K562 (cell line): ENCODE data around the gene AGK. TPM values are rescaled to one million over a fixed set of nuclear protein-coding genes. Genes with fewer than 3 reads are reported as not detected.

Source experiments
- ATAC-seq: fragments of 200-7000 bp; cut with Tn5 transposase; 3 replicates; pipeline ENCODE4 v1.9.1; 2020; ENCODE audit warnings: moderate library complexity
- BruUV-seq: library from RNA; stranded (reverse); fragments of 400-500 nt; replicated peaks from 2 replicates; lab custom pipeline; 2021; lab: Mats Ljungman, UMichigan
- CTCF ChIA-PET: fragments of 300-600 bp; formaldehyde crosslinking; extraction: SDS; loops from one replicate; lab custom pipeline; 2021; ENCODE audit warnings: low intra/inter-chr PET ratio; lab: Yijun Ruan, JAX
- POLR2A ChIA-PET: fragments of 300-600, 350-650 bp; sonication (Branson Sonifier 250); formaldehyde crosslinking; extraction: SDS; loops from one replicate; lab custom pipeline; 2021; ENCODE audit warnings: antibody characterized with exemption, inconsistent platforms; lab: Yijun Ruan, JAX
- DNase-seq, 4 experiments: peaks; one replicate each; pipeline versions ENCODE4 v3.0.0 to v3.0.0-alpha.2; 2011 to 2018; ENCODE audit warnings: low spot score in 3 of 4, mixed read lengths in 3 of 4; ENCODE audit errors: extremely low read depth in 1 of 4
- FAIRE-seq: peaks from 2 replicates; lab custom pipeline; 2011; peaks lifted over from hg19 to GRCh38; lab: Jason Lieb, UNC
- H2AFZ ChIP-seq: 2 replicates; pipeline ENCODE4 v1.6.0; 2011; ENCODE audit warnings: low read depth, low read length, control low read depth, inconsistent platforms
- H3K27ac ChIP-seq: fragments of 200-600 bp; 3 replicates; pipeline ENCODE4 v1.8.0; 2011; ENCODE audit warnings: low read depth, mild to moderate bottlenecking, control low read depth, inconsistent platforms, low read length, moderate library complexity, mixed read lengths; ENCODE audit errors: extremely low read depth
- H3K27me3 ChIP-seq, 2 experiments: fragments of 300-600 bp in 1 of 2; 2 replicates in 1 of 2; 3 replicates in 1 of 2; pipeline versions ENCODE4 v1.6.0 to v1.8.0; 2011; ENCODE audit warnings: inconsistent platforms in 2 of 2, low read length in 2 of 2, mild to moderate bottlenecking in 1 of 2, mixed read lengths in 1 of 2, moderate library complexity in 1 of 2; ENCODE audit not compliant: control insufficient read depth in 2 of 2, insufficient read depth in 2 of 2
- H3K36me3 ChIP-seq: fragments of 300-600 bp; 3 replicates; pipeline ENCODE4 v1.8.0; 2011; ENCODE audit warnings: mild to moderate bottlenecking, low read length, inconsistent platforms; ENCODE audit not compliant: control insufficient read depth, insufficient read depth
- H3K4me1 ChIP-seq, 2 experiments: fragments of 200-600 bp in 1 of 2; replicated peaks in 1 of 2; 2 replicates in 1 of 2; 3 replicates in 1 of 2; pipeline versions ENCODE4 v1.5.1 to v1.8.0; 2011; ENCODE audit warnings: inconsistent platforms in 2 of 2, low read length in 2 of 2, mild to moderate bottlenecking in 1 of 2, mixed read lengths in 1 of 2, moderate library complexity in 1 of 2; ENCODE audit not compliant: control insufficient read depth in 2 of 2, insufficient read depth in 2 of 2
- H3K4me2 ChIP-seq: 2 replicates; pipeline ENCODE4 v1.6.1; 2011; ENCODE audit warnings: low read length, control low read depth, inconsistent platforms, mixed read lengths; ENCODE audit not compliant: insufficient read depth
- H3K4me3 ChIP-seq: fragments of 200-600 bp; sonication (generic), shearing (Covaris generic); 2 replicates; pipeline ENCODE4 v1.5.1; 2016; ENCODE audit warnings: control low read depth, inconsistent platforms
- H3K79me2 ChIP-seq: fragments of 200-600 bp; 3 replicates; pipeline ENCODE4 v1.8.0; 2011; ENCODE audit warnings: low read length, inconsistent platforms; ENCODE audit not compliant: control insufficient read depth, insufficient read depth
- H3K9ac ChIP-seq, 2 experiments: 2 replicates each; pipeline versions ENCODE4 v1.6.0 to v1.6.1; 2011; ENCODE audit warnings: low read depth in 2 of 2, low read length in 2 of 2, control low read depth in 1 of 2, inconsistent platforms in 1 of 2, mild to moderate bottlenecking in 1 of 2, mixed read lengths in 1 of 2; ENCODE audit not compliant: insufficient read depth in 1 of 2
- H3K9me1 ChIP-seq: one replicate; pipeline ENCODE4 v1.6.0; 2011; ENCODE audit warnings: inconsistent platforms, mild to moderate bottlenecking, low read length, moderate library complexity; ENCODE audit not compliant: control insufficient read depth, insufficient read depth
- H3K9me3 ChIP-seq: replicated peaks from 2 replicates; pipeline ENCODE4 v1.5.1; 2011; ENCODE audit warnings: low read depth, low read length, inconsistent platforms; ENCODE audit not compliant: control insufficient read depth, insufficient read depth
- H4K20me1 ChIP-seq: replicated peaks from 2 replicates; pipeline ENCODE4 v1.6.1; 2011; ENCODE audit warnings: low read length, inconsistent platforms, mixed read lengths; ENCODE audit not compliant: control insufficient read depth, insufficient read depth
- CBX8 ChIP-seq: fragments of 200-600 bp; sonication (generic); IDR thresholded peaks from 2 replicates; pipeline ENCODE4 v1.6.1; 2012; ENCODE audit warnings: borderline replicate concordance, mixed run types, low read depth, mild to moderate bottlenecking, moderate library complexity, mixed read lengths, low read length, control low read depth, inconsistent platforms; ENCODE audit not compliant: poor library complexity, severe bottlenecking; ENCODE audit errors: extremely low read depth
- CSDE1 ChIP-seq, 2 experiments: fragments of 450-650 bp; IDR thresholded peaks; 2 replicates each; pipeline ENCODE4 v1.6.1; 2016; ENCODE audit warnings: mild to moderate bottlenecking in 1 of 2
- ELF1 ChIP-seq: fragments of 200-800 bp; sonication (Bioruptor generic); IDR thresholded peaks from 2 replicates; pipeline ENCODE4 v1.6.1; 2016; ENCODE audit warnings: missing genetic modification characterization, missing compliant biosample characterization
- EWSR1 ChIP-seq: fragments of 450-650 bp; IDR thresholded peaks from 2 replicates; pipeline ENCODE4 v1.6.1; 2018; ENCODE audit warnings: borderline replicate concordance, mild to moderate bottlenecking, low read depth, moderate library complexity; ENCODE audit not compliant: partially characterized antibody
- HNRNPK ChIP-seq: fragments of 200-400 bp; formaldehyde crosslinking; IDR thresholded peaks from one replicate; pipeline ENCODE4 v1.6.1; 2018; ENCODE audit warnings: mild to moderate bottlenecking, low read depth, low read length; ENCODE audit not compliant: poor library complexity, severe bottlenecking
- KAT2B ChIP-seq: IDR thresholded peaks from one replicate; pipeline ENCODE4 v1.6.1; 2012; ENCODE audit warnings: low read depth, mild to moderate bottlenecking, control low read depth, inconsistent platforms, low read length, moderate library complexity
- MAFK ChIP-seq: IDR thresholded peaks from 2 replicates; pipeline ENCODE4 v1.6.1; 2011; ENCODE audit warnings: low read length, improper control_type of control experiment
- NCOA4 ChIP-seq: fragments of 450-650 bp; IDR thresholded peaks from 2 replicates; pipeline ENCODE4 v1.6.1; 2018; ENCODE audit warnings: mild to moderate bottlenecking; ENCODE audit not compliant: partially characterized antibody
- PHTF2 ChIP-seq: fragments of 250-450 bp; sonication (Bioruptor Pico); IDR thresholded peaks from 2 replicates; pipeline ENCODE4 v1.5.0; 2021; ENCODE audit warnings: mild to moderate bottlenecking
- SPI1 ChIP-seq: IDR thresholded peaks from 2 replicates; pipeline ENCODE4 v1.6.1; 2011; ENCODE audit warnings: low read depth, low read length, control low read depth, borderline replicate concordance
- ZNF253 ChIP-seq: fragments of 250-450 bp; sonication (Bioruptor Pico); conservative IDR thresholded peaks from 2 replicates; pipeline ENCODE4 v1.6.1; 2021; ENCODE audit warnings: mild to moderate bottlenecking
- WGBS: fragments of 100-300 bp; shearing (Covaris generic); methylation state at CpG from one replicate; pipeline ENCODE4 v1.1.6; 2016; ENCODE audit warnings: low coverage, mixed read lengths; ENCODE audit not compliant: insufficient coverage; ENCODE audit errors: missing lambda C conversion rate; 5-methylcytosine and 5-hydroxymethylcytosine counted together
- in situ Hi-C: fragments of 300-500 bp; cut with MboI; formaldehyde crosslinking; loops from 4 replicates; pipeline ENCODE4 v1.15.0; 2018; ENCODE audit warnings: inconsistent platforms, mixed read lengths
- intact Hi-C: fragments of 100-400 bp; cut with micrococcal nuclease; formaldehyde crosslinking; loops from 2 replicates; pipeline ENCODE4 v1.14.2; 2022
- polyA plus RNA-seq, 8 experiments: library from polyadenylated mRNA; depleted of rRNA in 4 of 8; stranded (reverse) in 5 of 8; unstranded in 3 of 8; fragments of >200 nt; fragmentation: Nextera tagmentation in 2 of 8; fragmentation: Illumina TruSeq in 1 of 8; extraction: Ambion mirVana in 2 of 8; extraction: Trizol in 1 of 8; gene quantifications; 2 replicates each; pipeline versions ENCODE4 v1.2.1 to v1.2.3, GENCODE V29; 2011 to 2014; ENCODE audit warnings: inconsistent platforms in 1 of 8, missing spikeins in 1 of 8
- total RNA-seq, 7 experiments: library from RNA; depleted of rRNA in 6 of 7; stranded (reverse); fragments of >200 nt in 6 of 7; fragmentation: Illumina TruSeq in 2 of 7; extraction: Trizol in 2 of 7; gene quantifications; 2 replicates each; pipeline versions ENCODE4 v1.2.1 to v1.2.3, GENCODE V29; 2011 to 2021; ENCODE audit warnings: low replicate concordance in 1 of 7
- TF ChIP-seq, protein P1 (sequence below), 3 experiments: fragments of 200-800 bp in 1 of 3; sonication (Bioruptor generic) in 1 of 3; sonication (generic) in 1 of 3; formaldehyde crosslinking in 1 of 3; IDR thresholded peaks; 2 replicates each; pipeline versions ENCODE4 v1.6.1 to v1.8.0; 2016 to 2022; ENCODE audit warnings: mild to moderate bottlenecking in 2 of 3, missing compliant biosample characterization in 2 of 3, missing genetic modification characterization in 2 of 3, missing genetic modification reagents in 1 of 3
- TF ChIP-seq, protein P2 (sequence below): IDR thresholded peaks from 3 replicates; pipeline ENCODE4 v1.6.1; 2011; ENCODE audit warnings: borderline replicate concordance, mild to moderate bottlenecking; ENCODE audit not compliant: insufficient read length, insufficient read depth
- TF ChIP-seq, protein P3 (sequence below): fragments of 450-650 bp; IDR thresholded peaks from 2 replicates; pipeline ENCODE4 v1.7.0; 2016; ENCODE audit warnings: borderline replicate concordance
- TF ChIP-seq, protein P4 (sequence below): sonication (generic); formaldehyde crosslinking; IDR thresholded peaks from 2 replicates; pipeline ENCODE4 v1.5.0; 2020; ENCODE audit warnings: missing genetic modification reagents

AGK gene
- total and polyA plus RNA-seq, 9 of the 15 experiments (the other 6 are each of a cell fraction or from before 2014, with no cell fraction given), result 50.7 to 128 (median 71.8) TPM

DNA sequence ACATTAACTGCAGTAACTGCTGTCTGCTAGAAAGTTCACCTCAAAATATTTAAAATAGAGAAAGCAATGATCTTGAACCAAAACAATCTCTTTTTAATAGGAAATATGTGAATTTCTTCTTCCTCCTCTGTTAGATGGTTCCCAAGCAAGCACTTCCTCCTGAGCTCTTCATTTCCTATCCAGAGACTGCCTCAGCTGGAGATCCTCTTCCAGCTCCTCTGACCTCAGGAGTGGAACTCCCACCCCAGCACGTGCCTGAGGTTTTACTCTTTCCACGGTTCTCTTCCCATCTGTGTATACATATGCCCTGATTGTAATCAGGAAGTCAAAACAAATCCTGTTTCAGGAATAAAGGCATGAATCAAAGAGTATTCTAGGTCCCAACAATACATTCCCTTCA is 145.1 kb downstream of the AGK start:
- Histone ChIP-seq H3K4me3 (no peak overlapping the region), H3K4me1 (peaks cover 0 to under 1% of the 10 kb centered on the region in 2 experiments; a peak in 2 of 5 replicates), H3K4me2 (no peak overlapping the region), H3K9me1 (no peaks in the 10 kb centered on the region), H3K27me3 (peaks cover 29 to 35% of the 10 kb centered on the region in 2 experiments), H3K27ac (no peak overlapping the region), H4K20me1 (no peaks in the 10 kb centered on the region; the same call in none of the 2 replicates), H3K9me3 (no peaks in the 10 kb centered on the region), H2AFZ (no peak overlapping the region), H3K79me2 (no peaks in the 10 kb centered on the region), H3K9ac (no peak overlapping the region), H3K36me3 (no peaks in the 10 kb centered on the region)
- DNase-seq (no peak), ATAC-seq (no peak), FAIRE-seq (no peak)
- no TSS peak for BruUV-seq
- 0% methylated on average over 2 of the region's 2 CpGs for WGBS
- in situ Hi-C loops (no loop called here), intact Hi-C loops (no loop called here)
- ChIA-PET CTCF (no interaction called here), POLR2A (interaction anchor here (0.5 to 0.7 kb wide), 2 partner anchors 24 to 1720 kb away, joined by 3 read pairs; no protein-coding TSS in a partner anchor)
- no peak for TF ChIP-seq NCOA4
- no peak for TF ChIP-seq MAFK
- TF ChIP-seq, protein P1, sequence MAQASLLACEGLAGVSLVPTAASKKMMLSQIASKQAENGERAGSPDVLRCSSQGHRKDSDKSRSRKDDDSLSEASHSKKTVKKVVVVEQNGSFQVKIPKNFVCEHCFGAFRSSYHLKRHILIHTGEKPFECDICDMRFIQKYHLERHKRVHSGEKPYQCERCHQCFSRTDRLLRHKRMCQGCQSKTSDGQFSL (CRISPR knock-in tag; IDR thresholded peaks at IDR 0.05), result no peak
- TF ChIP-seq, protein P1 (tag; IDR thresholded peaks at IDR 0.05), result no peak
- TF ChIP-seq ELF1 (tag), result no peak
- no peak for TF ChIP-seq PHTF2 (CRISPR knock-in tag)
- no peak for TF ChIP-seq CBX8
- no peak for TF ChIP-seq SPI1
- TF ChIP-seq ZNF253, result no peak
- no peak for TF ChIP-seq HNRNPK
- no peak for TF ChIP-seq CSDE1 (IDR thresholded peaks at IDR 0.05)
- no peak for TF ChIP-seq KAT2B
- TF ChIP-seq, protein P2, sequence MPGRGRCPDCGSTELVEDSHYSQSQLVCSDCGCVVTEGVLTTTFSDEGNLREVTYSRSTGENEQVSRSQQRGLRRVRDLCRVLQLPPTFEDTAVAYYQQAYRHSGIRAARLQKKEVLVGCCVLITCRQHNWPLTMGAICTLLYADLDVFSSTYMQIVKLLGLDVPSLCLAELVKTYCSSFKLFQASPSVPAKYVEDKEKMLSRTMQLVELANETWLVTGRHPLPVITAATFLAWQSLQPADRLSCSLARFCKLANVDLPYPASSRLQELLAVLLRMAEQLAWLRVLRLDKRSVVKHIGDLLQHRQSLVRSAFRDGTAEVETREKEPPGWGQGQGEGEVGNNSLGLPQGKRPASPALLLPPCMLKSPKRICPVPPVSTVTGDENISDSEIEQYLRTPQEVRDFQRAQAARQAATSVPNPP, result no peak
- TF ChIP-seq, protein P3, sequence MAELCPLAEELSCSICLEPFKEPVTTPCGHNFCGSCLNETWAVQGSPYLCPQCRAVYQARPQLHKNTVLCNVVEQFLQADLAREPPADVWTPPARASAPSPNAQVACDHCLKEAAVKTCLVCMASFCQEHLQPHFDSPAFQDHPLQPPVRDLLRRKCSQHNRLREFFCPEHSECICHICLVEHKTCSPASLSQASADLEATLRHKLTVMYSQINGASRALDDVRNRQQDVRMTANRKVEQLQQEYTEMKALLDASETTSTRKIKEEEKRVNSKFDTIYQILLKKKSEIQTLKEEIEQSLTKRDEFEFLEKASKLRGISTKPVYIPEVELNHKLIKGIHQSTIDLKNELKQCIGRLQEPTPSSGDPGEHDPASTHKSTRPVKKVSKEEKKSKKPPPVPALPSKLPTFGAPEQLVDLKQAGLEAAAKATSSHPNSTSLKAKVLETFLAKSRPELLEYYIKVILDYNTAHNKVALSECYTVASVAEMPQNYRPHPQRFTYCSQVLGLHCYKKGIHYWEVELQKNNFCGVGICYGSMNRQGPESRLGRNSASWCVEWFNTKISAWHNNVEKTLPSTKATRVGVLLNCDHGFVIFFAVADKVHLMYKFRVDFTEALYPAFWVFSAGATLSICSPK, result no peak
- TF ChIP-seq EWSR1, result no peak
- TF ChIP-seq, protein P4, sequence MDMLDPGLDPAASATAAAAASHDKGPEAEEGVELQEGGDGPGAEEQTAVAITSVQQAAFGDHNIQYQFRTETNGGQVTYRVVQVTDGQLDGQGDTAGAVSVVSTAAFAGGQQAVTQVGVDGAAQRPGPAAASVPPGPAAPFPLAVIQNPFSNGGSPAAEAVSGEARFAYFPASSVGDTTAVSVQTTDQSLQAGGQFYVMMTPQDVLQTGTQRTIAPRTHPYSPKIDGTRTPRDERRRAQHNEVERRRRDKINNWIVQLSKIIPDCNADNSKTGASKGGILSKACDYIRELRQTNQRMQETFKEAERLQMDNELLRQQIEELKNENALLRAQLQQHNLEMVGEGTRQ (CRISPR knock-in tag), result no peak
